Measurements from ENCODE around the gene PDCD1LG2.

PDCD1LG2 gene

GRCh38 chr9:5531101-5531882, 21.0 kb downstream of the PDCD1LG2 start:
- no peak for DNase-seq (ENCODE audit: low read depth in 3 of 3)

DNA sequence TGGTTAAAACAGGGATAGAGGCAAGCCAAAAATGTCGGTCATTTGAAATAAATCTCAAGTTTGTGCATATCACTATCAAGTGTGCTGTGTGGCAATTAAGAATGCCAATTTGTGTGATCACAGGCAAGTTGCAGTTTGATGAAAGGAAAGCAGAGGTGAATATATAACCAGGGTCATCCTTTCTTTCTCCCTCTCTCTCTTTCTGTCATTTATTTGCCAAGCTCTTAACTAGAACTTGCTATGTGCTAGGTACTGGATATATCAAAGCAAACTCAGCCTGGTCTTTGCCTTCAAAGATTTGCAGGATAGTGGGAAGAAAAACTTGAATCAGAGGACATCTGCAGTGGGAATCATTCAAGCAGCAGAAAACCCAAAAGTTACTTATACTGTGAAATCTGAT, 22.0 kb downstream of the PDCD1LG2 start:
- no peak for DNase-seq (ENCODE audit: low read depth in 3 of 3)

GRCh38 chr9:5532790-5533189, 22.5 kb downstream of the PDCD1LG2 start:
- no peak for DNase-seq (ENCODE audit: low read depth in 3 of 3)

DNA sequence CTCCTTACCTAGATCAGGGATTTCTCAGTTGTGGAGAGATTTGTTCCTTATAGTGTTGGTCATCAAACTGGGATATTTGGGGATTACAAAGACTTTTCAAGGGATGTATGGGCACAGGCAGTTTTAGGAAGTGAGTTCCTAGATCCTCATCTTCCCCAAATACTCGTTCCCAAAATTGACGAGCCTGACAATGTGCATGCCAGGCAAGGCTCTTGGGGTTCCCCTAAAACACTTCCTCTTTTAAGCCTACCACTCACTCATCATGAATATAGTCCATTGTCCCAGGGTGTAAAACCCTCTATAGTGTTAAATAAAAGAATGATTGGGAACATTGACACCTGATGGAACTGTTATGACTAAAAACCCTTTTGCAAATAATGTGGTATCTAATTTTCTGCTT, 26.4 kb downstream of the PDCD1LG2 start:
- DNase-seq (ENCODE audit: low read depth in 3 of 3) = no peak

GRCh38 chr9:5543875-5544702, 33.8 kb downstream of the PDCD1LG2 start:
- DNase-seq (ENCODE audit: low read depth in 3 of 3) = no peak

- no peak for DNase-seq (ENCODE audit: low read depth in 3 of 3)
Observed at GRCh38 chr9:5549658-5550650, 39.6 kb downstream of the PDCD1LG2 start.

GRCh38 chr9:5551368-5552150, 41.2 kb downstream of the PDCD1LG2 start:
- no peak for DNase-seq (ENCODE audit: low read depth in 3 of 3)

- DNase-seq (ENCODE audit: low read depth in 3 of 3) = no peak
Observed at GRCh38 chr9:5552301-5552700, 42.0 kb downstream of the PDCD1LG2 start.

GRCh38 chr9:5553211-5553610, 42.9 kb downstream of the PDCD1LG2 start:
- DNase-seq (ENCODE audit: low read depth in 3 of 3) = no peak

- no peak for DNase-seq (ENCODE audit: low read depth in 3 of 3)
Observed at GRCh38 chr9:5554254-5554653, 43.9 kb downstream of the PDCD1LG2 start.

DNA sequence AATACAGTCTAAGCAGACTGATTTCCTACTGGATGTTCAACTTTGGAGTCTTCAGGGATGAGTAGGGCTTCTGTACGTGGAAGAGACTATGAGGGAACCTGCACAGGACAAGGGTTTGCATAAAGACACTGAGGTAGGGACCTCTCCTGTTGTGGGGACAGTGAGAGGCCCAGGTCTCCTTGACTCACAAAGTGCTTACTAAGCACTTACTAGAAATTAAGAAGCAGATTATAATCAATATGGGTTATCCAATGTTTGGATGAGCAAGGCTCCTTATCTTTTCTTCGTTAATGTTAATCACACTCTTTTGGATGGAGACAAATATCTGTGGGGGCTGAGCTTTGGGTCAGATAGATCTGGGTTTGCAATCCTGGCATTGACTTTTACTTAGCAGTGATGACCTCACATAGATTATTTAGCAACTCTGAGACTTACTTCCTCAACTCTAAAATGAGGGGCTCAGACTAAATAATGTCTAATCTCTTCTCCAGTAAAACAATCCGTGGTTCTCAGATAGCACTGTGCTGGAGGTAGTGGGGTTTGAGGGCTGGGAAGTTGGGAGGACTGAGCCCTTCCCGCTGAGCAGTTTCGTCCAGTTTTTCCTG, 45.9 kb downstream of the PDCD1LG2 start:
- no peak for DNase-seq (ENCODE audit: low read depth in 3 of 3)

DNA sequence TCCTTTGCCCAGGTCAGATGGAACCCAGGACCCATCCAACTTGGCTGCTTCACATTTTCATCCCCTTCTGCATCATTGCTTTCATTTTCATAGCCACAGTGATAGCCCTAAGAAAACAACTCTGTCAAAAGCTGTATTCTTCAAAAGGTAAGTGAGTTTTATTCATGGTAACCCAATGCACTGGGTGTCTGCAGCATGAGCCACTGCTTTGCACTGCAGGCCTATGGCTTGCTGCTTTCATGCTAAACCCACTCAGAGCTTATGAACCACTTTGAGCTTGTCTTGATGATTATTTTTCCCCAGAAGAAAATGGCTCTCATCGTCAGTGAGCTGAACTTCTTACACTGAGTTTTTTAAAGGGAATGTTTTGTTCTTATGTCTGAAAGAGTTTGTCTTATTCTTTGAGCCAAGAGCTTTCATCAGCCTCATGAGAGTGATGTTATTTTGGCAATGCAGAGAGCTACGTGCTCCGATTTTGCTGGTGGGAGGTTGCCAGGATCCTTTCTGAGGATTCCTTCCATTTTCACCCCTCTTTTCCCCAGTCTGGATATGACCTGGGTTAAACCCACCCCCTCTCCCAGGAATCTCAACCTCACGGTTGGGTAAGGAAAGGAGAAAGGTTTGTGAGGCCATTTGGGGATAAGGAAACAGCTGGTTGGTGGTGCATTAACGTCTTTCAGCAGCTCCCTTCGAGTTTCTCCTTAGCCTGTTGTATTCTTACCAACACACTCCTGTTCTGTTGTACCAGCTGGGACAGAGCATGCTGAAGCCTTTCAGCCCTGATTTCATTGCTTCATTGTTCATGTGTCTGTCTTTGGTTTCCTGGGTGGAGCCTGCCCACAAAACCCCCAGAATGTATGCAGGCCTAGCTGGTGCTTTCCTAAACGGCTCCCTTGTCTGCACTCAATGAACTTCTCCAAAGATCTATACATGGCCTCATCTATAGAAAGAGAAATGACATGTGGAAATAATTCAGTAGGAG, 47.6 kb downstream of the PDCD1LG2 start:
- no peak for DNase-seq (ENCODE audit: low read depth in 3 of 3)

- DNase-seq (ENCODE audit: low read depth in 3 of 3) = no peak
Observed at GRCh38 chr9:5559659-5560058, 49.3 kb downstream of the PDCD1LG2 start.

- no peak for DNase-seq (ENCODE audit: low read depth in 3 of 3)
Observed at GRCh38 chr9:5560443-5561100, 50.2 kb downstream of the PDCD1LG2 start.

- DNase-seq (ENCODE audit: low read depth in 3 of 3) = no peak
Observed at GRCh38 chr9:5561828-5562488, 51.6 kb downstream of the PDCD1LG2 start.

GRCh38 chr9:5562806-5563416, 52.6 kb downstream of the PDCD1LG2 start:
- DNase-seq (ENCODE audit: low read depth in 3 of 3) = no peak

DNA sequence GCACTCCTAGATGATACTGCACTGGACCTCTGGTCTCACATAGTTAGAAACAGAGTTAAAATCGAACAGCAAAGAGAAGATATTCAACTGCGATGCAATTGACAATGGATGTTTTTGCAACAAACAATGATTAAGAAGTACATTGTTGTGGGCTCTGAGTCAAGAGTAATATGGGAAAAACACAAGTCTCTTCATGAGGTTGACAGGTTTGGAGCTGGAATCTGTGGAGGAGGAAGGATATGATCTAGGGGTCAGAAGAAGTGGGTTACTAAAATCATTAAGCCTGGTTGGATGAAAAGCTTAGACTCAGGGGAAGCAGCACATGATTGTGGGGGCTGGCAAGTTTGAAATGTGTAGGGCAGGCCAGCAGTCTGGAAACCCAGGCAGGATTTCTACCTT, 53.1 kb downstream of the PDCD1LG2 start:
- no peak for DNase-seq (ENCODE audit: low read depth in 3 of 3)

DNA sequence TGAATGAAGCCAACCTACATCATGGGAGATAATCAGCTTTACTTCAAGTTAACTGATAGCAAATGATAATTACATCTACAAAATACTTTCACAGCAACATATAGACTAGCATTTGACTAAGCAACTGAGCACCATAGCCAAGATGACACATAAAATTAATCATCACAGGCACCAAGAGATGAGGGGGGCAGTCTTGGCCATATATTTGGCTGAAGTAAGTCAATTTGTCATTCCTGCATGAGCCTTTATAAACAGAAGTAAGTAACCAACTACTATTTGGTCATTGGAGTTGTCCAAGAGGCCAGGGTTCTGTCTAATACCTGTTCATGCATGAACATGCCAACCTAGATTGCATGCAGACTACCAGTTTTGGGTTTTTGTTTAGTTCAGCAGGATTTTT, 53.6 kb downstream of the PDCD1LG2 start:
- no peak for DNase-seq (ENCODE audit: low read depth in 3 of 3)

Data from stimulated activated CD4-positive, alpha-beta T cell treated with anti-CD3 and anti-CD28 coated beads, TNF-alpha, amount 100 ng/mL, for 48 hours (primary cell).